HG03575 (cell line): ENCODE data around the gene RUNDC3A.
"Not testable (repeated sequence)": the region's sequence is repeated elsewhere in the genome, so short reads cannot be mapped to it uniquely, and the experiment has no call there.

Experiments used
- ATAC-seq: cut with Tn5 transposase; IDR thresholded peaks from one replicate; pipeline ENCODE4 v1.9.1; 2021; ENCODE audit not compliant: unreplicated experiment, insufficient number of reproducible peaks, low FRiP score; ENCODE audit errors: extremely low read depth

The RUNDC3A gene

GRCh38 chr17:44315760-44316731 lies 7.6 kb downstream of the RUNDC3A start:
- ATAC-seq: no peak

GRCh38 chr17:44317545-44317944 lies 9.1 kb downstream of the RUNDC3A start:
- no peak for ATAC-seq

- no peak for ATAC-seq
Observed at GRCh38 chr17:44318077-44318892, 9.9 kb downstream of the RUNDC3A start.

GRCh38 chr17:44320066-44320465 lies 11.7 kb downstream of the RUNDC3A start:
- no peak for ATAC-seq

GRCh38 chr17:44321246-44322120 lies 13.1 kb downstream of the RUNDC3A start:
- ATAC-seq: no peak

GRCh38 chr17:44322236-44322895 lies 14.0 kb downstream of the RUNDC3A start:
- ATAC-seq: no peak

- no peak for ATAC-seq
Observed at GRCh38 chr17:44323359-44324091, 15.1 kb downstream of the RUNDC3A start.

- no peak for ATAC-seq
Observed at GRCh38 chr17:44324092-44324570, 15.7 kb downstream of the RUNDC3A start.

GRCh38 chr17:44324571-44325275 lies 16.3 kb downstream of the RUNDC3A start, which contains the start of gene SLC25A39:
Gene SLC25A39, minus strand, starts transcription at chr17:44324823. Its CDS starts 1,261 bp downstream, at chr17:44323562.
- peak; percentile 27 for ATAC-seq

- no peak for ATAC-seq
Observed at GRCh38 chr17:44326861-44327444, 18.6 kb downstream of the RUNDC3A start.

- no peak for ATAC-seq
Observed at GRCh38 chr17:44327715-44328449, 19.5 kb downstream of the RUNDC3A start.

GRCh38 chr17:44329516-44329915 lies 21.1 kb downstream of the RUNDC3A start:
- ATAC-seq: not testable (repeated sequence)

- not testable (repeated sequence) for ATAC-seq
Observed at GRCh38 chr17:44330263-44330662, 21.9 kb downstream of the RUNDC3A start.

- ATAC-seq: no peak
Observed at GRCh38 chr17:44331249-44331760, 22.9 kb downstream of the RUNDC3A start.

GRCh38 chr17:44333371-44333770 lies 25.0 kb downstream of the RUNDC3A start:
- ATAC-seq: no peak

GRCh38 chr17:44334315-44334714 lies 25.9 kb downstream of the RUNDC3A start:
- ATAC-seq: no peak
